K562 (cell line): ENCODE data around the gene TRMT10A.

ENCODE experiments used
- CEBPB ChIP-seq: fragments of 450-650 bp; IDR thresholded peaks from 2 replicates; pipeline ENCODE4 v1.6.1; 2016; ENCODE audit warnings: missing genetic modification characterization, missing compliant biosample characterization
- JUND ChIP-seq, 2 experiments: IDR thresholded peaks; 2 replicates in 1 of 2; 3 replicates in 1 of 2; pipeline ENCODE4 v1.6.1; 2011; ENCODE audit warnings: borderline replicate concordance in 2 of 2, low read depth in 2 of 2, low read length in 2 of 2, improper control_type of control experiment in 1 of 2, missing biosample characterization in 1 of 2, missing genetic modification characterization in 1 of 2, missing genetic modification reagents in 1 of 2
- PCBP2 ChIP-seq: fragments of 200-400 bp; formaldehyde crosslinking; IDR thresholded peaks from 2 replicates; pipeline ENCODE4 v1.6.1; 2018; ENCODE audit warnings: low read length, low read depth, mild to moderate bottlenecking, moderate library complexity; ENCODE audit not compliant: poor library complexity, severe bottlenecking
- POLR2AphosphoS5 ChIP-seq: IDR thresholded peaks from 2 replicates; pipeline ENCODE4 v1.6.1; 2011; ENCODE audit warnings: mild to moderate bottlenecking, low read depth, low read length, moderate library complexity; ENCODE audit not compliant: control insufficient read depth, insufficient read depth
- SMAD4 ChIP-seq: fragments of 250-450 bp; sonication (Bioruptor Pico); conservative IDR thresholded peaks from 2 replicates; pipeline ENCODE4 v1.8.0; 2021; ENCODE audit warnings: inconsistent platforms, mild to moderate bottlenecking, moderate library complexity

DNA sequence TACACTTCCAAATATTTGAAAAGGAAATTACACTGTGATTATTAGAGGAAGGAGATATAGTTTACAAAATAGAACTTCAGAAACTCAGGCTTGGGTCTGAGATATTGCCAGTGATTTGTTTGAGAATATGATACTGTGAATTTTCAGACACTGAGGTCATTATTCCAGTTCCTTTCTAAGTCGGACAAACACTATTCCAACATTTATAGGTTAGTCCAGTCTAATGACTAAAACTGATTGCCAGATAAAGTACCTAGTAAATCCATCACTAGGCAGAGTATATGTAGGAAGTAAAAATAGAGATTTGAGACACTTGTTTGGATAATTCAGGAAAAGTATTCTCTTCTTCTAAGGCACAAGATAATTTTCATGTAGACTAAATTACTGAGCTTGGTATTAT lies 24.0 kb upstream of the TRMT10A start:
- TF ChIP-seq PCBP2 (no peak), JUND (IDR thresholded peaks at IDR 0.05; ENCODE audit: borderline replicate concordance, low read depth, low read length) (no peak), JUND (tag; IDR thresholded peaks at IDR 0.05; ENCODE audit: borderline replicate concordance, low read depth, low read length) (no peak), POLR2AphosphoS5 (no peak), CEBPB (no peak), SMAD4 (no peak)
